SH-SY5Y (cell line): Measurements from ENCODE around the gene TRPM3.

Experiments
- GATA2 ChIP-seq: IDR thresholded peaks from 2 replicates; pipeline ENCODE4 v1.6.1; 2011; ENCODE audit warnings: mild to moderate bottlenecking, low read depth, low read length
- GATA3 ChIP-seq: IDR thresholded peaks from 2 replicates; pipeline ENCODE4 v1.6.1; 2011; ENCODE audit warnings: low read depth, mild to moderate bottlenecking, low read length, moderate library complexity

DNA sequence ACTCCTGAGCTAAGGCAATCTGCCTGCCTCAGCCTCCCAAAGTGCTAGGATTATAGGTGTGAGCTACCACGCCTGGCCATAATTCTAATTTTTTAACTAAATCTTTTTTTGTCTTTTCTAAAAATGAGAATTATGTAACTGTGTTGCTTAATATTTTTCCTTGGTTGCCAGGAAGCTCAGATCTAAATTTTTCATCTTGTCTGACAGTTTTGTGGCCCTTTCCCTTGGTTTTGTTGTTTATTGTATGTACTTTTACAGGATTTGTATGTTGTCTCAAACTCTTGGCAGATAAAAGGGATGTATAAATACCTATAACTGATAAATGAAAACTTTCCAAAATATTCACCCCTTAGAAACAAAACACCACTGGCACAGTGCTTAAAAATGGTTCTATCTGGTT is 618.7 kb downstream of the TRPM3 start:
- TF ChIP-seq GATA3, result no peak
- TF ChIP-seq GATA2, result no peak
